GM18867 (cell line): ENCODE measurements around the gene EGFL8.
"Not testable (repeated sequence)": the region's sequence is repeated elsewhere in the genome, so short reads cannot be mapped to it uniquely, and the experiment has no call there.

Experiments
- ATAC-seq: cut with Tn5 transposase; IDR thresholded peaks from one replicate; pipeline ENCODE4 v1.9.1; 2021; ENCODE audit warnings: mild to moderate bottlenecking, moderate library complexity; ENCODE audit not compliant: unreplicated experiment

EGFL8 gene

DNA sequence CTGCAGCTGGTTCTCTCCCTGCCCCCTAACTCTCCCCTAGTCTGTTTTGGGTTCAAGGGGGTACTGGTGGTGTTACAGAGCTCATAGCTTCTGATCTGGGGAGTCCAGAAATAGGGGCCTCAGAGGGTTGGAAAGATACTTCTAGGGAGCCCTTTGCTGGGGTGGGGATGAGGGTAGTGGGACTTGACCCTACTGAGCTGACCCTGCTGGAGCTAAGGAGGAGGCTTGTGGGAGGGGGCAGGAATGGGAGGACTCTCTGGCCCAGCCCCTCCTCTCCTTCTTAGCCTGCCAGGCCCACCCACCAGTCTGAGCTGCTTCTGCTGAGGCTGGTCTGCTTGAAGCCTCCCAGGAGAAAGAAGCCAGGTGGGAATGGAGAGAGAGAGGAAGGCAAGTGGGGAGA is at the start of gene EGFL8:
Gene EGFL8 (plus strand): TSS at position 301 of the 400 bp plus-strand sequence. CDS start 1,571 bp downstream, outside the sequence.
- ATAC-seq = no peak

GRCh38 chr6:32114796-32115195 is 49.6 kb upstream of the EGFL8 start:
- no peak for ATAC-seq

- ATAC-seq = no peak
Measured at GRCh38 chr6:32115623-32116022, 48.8 kb upstream of the EGFL8 start.

- no peak for ATAC-seq
Measured at GRCh38 chr6:32116674-32117073, 47.7 kb upstream of the EGFL8 start.

- ATAC-seq = no peak
Measured at GRCh38 chr6:32117461-32117860, 46.9 kb upstream of the EGFL8 start.

GRCh38 chr6:32118782-32119628 is 45.4 kb upstream of the EGFL8 start:
- ATAC-seq = no peak

DNA sequence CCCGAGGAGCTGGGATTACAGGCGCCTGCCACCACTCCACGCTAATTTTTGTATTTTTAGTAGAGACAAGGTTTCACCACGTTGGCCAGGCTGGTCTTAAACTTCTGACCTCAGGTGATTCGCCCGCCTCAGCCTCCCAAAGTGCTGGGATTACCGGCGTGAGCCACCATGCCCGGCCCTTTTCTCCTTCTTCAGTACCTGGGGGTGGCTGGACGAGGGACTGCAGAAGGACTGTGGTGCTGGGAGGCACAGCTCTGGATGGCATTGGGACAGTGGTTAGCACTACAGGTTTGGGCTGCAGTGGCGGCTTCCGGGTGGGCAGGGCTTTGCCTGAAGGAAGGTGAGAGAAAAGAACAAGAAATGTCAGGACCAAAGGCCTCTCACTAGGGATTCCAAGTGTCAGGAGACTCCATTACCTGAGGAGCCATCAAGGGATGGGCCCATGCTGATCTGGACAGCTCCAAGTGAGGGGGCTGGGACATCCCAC is 43.8 kb upstream of the EGFL8 start:
- ATAC-seq = no peak

DNA sequence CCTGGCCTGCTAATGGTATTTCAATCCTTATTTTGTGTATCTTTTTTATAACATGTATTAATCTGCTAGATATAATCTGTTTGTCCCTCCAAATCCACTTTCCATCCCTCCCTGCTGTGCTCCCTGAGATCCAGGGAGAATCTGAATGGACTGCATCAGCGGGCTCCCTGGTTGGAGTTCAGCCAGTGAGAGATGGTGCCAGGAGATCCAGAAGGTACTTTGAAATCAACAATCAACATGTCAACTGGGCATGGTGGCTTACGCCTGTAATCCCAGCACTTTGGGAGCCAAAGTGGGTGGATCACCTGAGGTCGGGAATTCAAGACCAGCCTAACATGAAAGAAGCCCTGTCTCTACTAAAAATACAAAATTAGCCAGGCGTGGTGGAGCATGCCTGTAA is 40.7 kb upstream of the EGFL8 start:
- ATAC-seq = no peak

DNA sequence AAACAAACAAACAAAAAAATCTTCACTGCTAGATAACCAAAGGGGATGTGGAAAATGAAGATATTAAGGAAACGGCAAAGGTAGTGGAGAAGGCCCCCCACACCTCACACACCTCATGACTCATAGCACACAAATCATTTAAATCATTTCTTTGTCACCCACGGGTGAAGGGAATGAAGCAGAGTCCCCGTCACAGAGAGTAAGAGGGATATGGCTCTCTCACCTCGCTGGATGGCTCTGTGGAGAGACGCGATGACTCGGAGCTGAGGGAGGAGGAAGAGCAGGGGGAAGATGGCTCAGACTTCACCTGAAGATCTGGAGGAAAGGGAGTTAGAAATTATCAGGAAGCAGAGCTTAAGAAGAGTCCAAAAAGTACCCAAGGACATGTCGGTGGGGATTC is 37.5 kb upstream of the EGFL8 start:
- ATAC-seq = no peak

- no peak for ATAC-seq
Measured at GRCh38 chr6:32127409-32127716, 37.0 kb upstream of the EGFL8 start.

- ATAC-seq = peak; percentile 77
Measured at GRCh38 chr6:32127717-32128592, 36.4 kb upstream of the EGFL8 start, which contains the start of gene ATF6B. ATF6B (minus strand) TSS chr6:32128246; CDS start chr6:32128207, 39 bp downstream.

DNA sequence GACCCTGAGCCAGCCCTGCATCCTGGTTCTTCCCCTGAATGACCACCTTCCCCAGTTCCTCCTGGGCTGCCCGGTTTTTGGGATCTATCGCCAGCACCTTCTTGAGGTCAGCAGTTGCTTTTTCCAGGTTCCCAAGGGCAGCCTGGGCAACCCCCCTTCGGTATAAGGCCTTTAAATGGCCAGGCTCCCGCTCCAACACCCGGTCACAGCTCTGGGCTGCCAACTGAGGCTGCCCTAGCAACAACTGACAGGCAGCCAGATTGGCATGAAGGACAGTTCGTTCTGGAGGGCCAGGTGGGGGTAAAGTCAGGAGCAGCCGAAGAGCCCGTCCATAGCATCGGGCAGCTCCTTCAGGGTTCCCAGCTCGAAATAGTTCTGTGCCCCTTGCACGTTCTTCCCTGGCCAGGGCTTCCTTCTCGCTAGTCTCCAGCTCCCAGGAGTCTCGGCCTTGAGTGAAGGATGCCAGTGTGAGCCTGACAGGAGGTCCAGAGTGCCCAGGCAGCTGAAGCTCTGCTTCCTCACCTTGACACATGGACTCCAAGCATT is 35.6 kb upstream of the EGFL8 start:
- ATAC-seq = no peak

DNA sequence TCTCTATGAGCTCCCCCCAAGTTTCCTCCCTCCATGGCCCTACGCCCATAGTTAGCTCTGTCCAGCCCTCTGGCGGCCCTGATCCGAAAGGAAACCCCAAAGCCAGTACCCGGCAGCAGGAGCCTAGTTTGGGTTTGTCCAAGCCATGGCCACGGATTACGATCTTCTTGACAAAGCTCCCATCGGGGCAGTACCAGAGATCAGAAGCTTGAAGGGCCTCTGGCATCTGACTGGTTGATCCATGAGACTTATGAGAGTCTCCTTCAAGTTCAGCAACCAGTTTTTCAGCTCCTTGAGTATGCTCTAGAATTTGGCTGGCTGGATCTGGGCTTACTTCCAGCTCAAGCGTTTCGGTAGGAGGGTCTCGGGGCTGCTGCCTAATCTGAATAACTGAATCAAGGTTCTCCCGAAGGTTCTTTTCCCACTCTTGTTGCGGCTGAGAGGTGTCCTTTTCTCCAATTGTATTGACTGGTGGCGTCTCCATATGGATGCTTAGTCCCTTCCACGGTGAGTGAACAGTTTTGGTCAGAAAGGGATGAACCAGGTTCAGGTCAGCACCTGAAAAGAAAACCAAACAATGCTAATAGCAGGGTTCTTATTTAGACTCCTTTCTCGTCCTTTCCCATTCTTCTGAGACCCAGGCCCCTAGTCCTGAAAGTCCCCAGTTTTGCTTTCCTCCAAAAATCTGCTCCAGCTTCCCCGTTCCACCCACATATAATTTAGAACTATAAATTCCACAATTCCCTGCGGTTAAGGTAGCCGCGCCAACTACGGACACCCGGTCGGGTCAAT is 34.9 kb upstream of the EGFL8 start:
- ATAC-seq = no peak

GRCh38 chr6:32131439-32131948 is 32.9 kb upstream of the EGFL8 start:
- ATAC-seq = no peak

GRCh38 chr6:32132110-32132509 is 32.3 kb upstream of the EGFL8 start:
- no peak for ATAC-seq

DNA sequence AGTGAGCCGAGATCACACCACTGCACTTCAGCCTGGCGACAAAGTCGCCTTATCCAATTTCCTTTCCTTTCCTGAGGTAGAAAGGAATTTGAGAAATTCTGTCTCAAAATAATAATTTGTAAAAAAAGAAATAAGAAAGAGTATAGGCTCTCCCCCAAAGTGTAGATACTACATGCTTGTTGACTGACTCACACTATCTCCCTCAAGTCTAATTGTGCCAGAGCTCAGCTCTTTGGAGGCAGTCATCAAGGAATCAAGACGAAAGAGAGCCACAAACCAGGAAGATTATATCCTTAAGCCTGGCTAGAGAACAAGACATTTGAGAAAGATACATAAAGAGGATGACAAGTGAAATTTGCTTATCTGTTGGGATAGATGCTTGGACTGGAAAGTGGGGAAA is 30.6 kb upstream of the EGFL8 start:
- ATAC-seq = no peak

- no peak for ATAC-seq
Measured at GRCh38 chr6:32137454-32137853, 26.9 kb upstream of the EGFL8 start.

DNA sequence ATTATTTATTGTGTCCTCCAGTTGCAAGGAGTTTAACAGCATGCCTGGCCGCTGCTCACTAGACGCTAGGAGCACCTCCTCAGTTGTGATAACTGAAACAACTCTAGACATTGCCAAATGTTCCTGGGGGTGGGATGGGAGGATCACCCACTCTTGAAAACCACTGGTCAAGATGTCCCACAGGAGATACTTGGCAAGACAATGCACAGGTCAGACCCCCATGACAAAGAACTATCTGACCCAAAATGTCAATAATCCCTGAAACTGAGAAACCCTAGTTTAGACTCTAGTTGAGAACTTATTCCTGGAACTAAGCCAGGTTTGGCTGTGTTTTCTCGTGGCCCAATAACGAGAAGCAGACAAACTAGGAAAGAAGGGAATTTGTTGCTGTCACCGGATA is 24.8 kb upstream of the EGFL8 start:
- no peak for ATAC-seq

DNA sequence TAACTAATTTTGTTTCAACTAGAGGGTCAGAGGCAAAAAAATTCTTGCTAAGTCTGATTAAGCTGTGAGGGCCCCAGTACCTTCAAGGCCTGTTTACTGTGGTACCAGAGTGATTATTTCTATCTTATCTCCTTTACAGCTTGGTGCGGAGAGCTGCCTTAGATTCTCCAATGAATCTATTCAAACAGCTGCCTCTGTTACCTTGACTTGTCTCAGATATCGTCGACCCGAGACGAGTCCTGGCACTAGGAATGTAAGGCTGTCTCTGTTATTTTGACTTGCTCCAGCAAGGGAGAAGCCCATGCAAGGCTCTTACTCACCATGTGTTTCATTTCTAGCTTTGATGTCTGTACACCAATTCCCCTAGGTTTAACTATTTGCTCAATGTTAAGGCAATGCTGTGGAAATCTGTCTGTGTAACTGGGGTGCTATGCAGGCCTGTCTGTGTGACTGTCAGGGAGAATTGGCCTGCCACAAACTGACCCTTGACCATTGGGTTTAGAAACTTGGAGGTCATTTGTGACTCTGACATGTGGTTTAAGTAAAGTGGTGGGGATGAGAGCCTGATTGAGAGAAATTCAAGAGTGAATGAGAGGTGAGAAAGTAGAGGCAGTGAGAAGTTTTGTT is 23.9 kb upstream of the EGFL8 start:
- no peak for ATAC-seq

DNA sequence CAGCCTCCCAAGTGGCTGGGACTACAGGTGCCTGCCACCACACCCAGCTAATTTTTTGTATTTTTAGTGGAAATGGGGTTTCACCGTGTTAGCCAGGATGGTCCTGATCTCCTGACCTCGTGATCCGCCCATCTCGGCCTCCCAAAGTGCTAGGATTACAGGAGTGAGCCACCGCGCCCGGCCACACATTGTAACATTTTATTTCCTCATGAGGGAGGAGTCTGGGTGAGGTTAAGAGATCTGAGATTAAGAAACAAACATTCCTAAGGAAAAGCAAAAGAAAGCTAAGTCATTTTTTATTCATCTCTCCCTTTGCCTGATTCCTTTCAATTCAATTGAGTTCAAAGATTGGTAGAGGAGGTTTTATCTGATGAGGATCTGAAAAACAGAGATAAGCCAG is 20.2 kb upstream of the EGFL8 start:
- ATAC-seq = not testable (repeated sequence)
